ENCODE measurements around the gene MAN2B1. TPM values are rescaled to one million over a fixed set of nuclear protein-coding genes. Genes with fewer than 3 reads are reported as not detected.

The MAN2B1 gene
- total and polyA plus RNA-seq, 2 experiments from 2014 or later: 40.6 to 56.5 TPM

DNA sequence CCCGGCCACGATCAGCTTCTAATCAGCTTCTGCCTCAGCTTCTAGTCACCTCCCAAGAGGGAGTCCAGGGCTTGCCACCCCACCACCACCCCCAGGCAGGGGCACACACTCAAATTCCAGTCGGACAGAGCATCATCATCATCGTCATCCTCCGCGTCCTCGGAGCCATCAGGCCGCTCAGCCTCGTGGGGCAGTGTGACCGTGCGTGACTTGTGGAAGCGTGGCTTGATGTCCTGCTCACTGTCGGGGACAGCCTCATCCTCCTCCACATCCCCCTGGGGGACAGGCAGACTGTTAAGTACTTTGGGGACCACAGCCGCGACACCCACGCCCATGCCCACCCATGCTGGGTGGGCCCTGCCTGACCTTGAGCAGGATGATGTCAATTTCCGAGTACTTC lies 44.6 kb upstream of the MAN2B1 start:
- Histone ChIP-seq H3K27ac (no peak overlapping the region), H3K9ac (no peak overlapping the region), H3K36me3 (ENCODE audit: low read depth) (peaks cover 67% of the 10 kb centered on the region), H4K20me1 (ENCODE audit: insufficient read depth) (no peaks in the 10 kb centered on the region), H3K4me1 (ENCODE audit: insufficient read depth) (no peaks in the 10 kb centered on the region), H2AFZ (no peak overlapping the region), H3K9me2 (ENCODE audit: insufficient read depth) (no peaks in the 10 kb centered on the region), H3K27me3 (replicated peaks; ENCODE audit: insufficient read depth) (no peaks in the 10 kb centered on the region), H3K4me3 (no peak overlapping the region), H3K9me3 (ENCODE audit: low read depth) (no peaks in the 10 kb centered on the region), H3F3A (ENCODE audit: insufficient read depth) (no peaks in the 10 kb centered on the region), H3K79me2 (ENCODE audit: insufficient read depth) (peaks cover 63% of the 10 kb centered on the region), H3K4me2 (ENCODE audit: unreplicated experiment) (no peak overlapping the region)
- 86 to 89% methylated on average over 17 of the region's 17 CpGs for WGBS, 2 experiments (ENCODE audit: low coverage in 1 of 2, low lambda C conversion rate in 2 of 2, missing lambda C conversion rate in 2 of 2)
- TF ChIP-seq EZH2 (IDR thresholded peaks at IDR 0.05; ENCODE audit: insufficient read depth, poor library complexity, severe bottlenecking): no peak
- no peak for TF ChIP-seq EZH2phosphoT487 (IDR thresholded peaks at IDR 0.05; ENCODE audit: insufficient read depth, low read depth)
- no peak for DNase-seq
- in situ Hi-C loops (cut with MboI): no loop called here

GRCh38 chr19:12708641-12709040 lies 42.1 kb upstream of the MAN2B1 start:
- Histone ChIP-seq H3K9me3 (ENCODE audit: low read depth) (no peaks in the 10 kb centered on the region), H3K27me3 (replicated peaks; ENCODE audit: insufficient read depth) (no peaks in the 10 kb centered on the region), H3K79me2 (ENCODE audit: insufficient read depth) (peaks cover 38% of the 10 kb centered on the region), H3K27ac (no peak overlapping the region), H4K20me1 (ENCODE audit: insufficient read depth) (no peaks in the 10 kb centered on the region), H3K4me2 (ENCODE audit: unreplicated experiment) (no peak overlapping the region), H3F3A (ENCODE audit: insufficient read depth) (no peaks in the 10 kb centered on the region), H3K9me2 (ENCODE audit: insufficient read depth) (no peaks in the 10 kb centered on the region), H3K9ac (no peak overlapping the region), H3K36me3 (ENCODE audit: low read depth) (peaks cover 60% of the 10 kb centered on the region), H3K4me3 (no peak overlapping the region), H2AFZ (no peak overlapping the region), H3K4me1 (ENCODE audit: insufficient read depth) (no peaks in the 10 kb centered on the region)
- no peak for TF ChIP-seq EZH2 (IDR thresholded peaks at IDR 0.05; ENCODE audit: insufficient read depth, poor library complexity, severe bottlenecking)
- TF ChIP-seq EZH2phosphoT487 (IDR thresholded peaks at IDR 0.05; ENCODE audit: insufficient read depth, low read depth): no peak
- DNase-seq: no peak
- 87 to 91% methylated on average over 8 of the region's 8 CpGs for WGBS, 2 experiments (ENCODE audit: low coverage in 1 of 2, low lambda C conversion rate in 2 of 2, missing lambda C conversion rate in 2 of 2)
- in situ Hi-C loops (cut with MboI): no loop called here

DNA sequence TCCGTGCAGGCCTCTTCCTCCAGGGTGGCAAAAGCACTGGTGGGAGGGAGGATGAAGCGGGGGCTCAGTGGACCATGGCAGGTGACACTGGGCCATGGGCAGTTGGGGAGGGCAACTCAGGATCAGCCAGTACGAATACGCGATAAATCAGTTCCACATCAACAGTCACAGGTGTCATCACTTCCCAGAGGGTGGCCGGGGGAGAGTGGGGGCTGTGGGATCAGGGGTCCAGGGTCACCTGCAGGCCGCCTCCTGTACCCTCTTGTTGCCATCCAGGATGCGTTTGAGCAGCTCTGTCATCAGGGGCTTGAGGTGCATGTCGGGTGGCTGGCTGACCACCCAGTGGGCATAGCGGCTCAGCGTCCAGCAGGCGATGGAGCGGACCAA lies 39.8 kb upstream of the MAN2B1 start:
- Histone ChIP-seq H3K9me3 (ENCODE audit: low read depth) (no peaks in the 10 kb centered on the region), H3K9me2 (ENCODE audit: insufficient read depth) (no peaks in the 10 kb centered on the region), H3K27ac (no peak overlapping the region), H3K9ac (no peak overlapping the region), H3K27me3 (replicated peaks; ENCODE audit: insufficient read depth) (no peaks in the 10 kb centered on the region), H3K4me3 (no peak overlapping the region), H4K20me1 (ENCODE audit: insufficient read depth) (no peaks in the 10 kb centered on the region), H3K36me3 (ENCODE audit: low read depth) (peaks cover 61% of the 10 kb centered on the region), H3K4me2 (ENCODE audit: unreplicated experiment) (no peak overlapping the region), H3K4me1 (ENCODE audit: insufficient read depth) (no peaks in the 10 kb centered on the region), H3K79me2 (ENCODE audit: insufficient read depth) (peaks cover 21% of the 10 kb centered on the region), H2AFZ (no peak overlapping the region), H3F3A (ENCODE audit: insufficient read depth) (no peaks in the 10 kb centered on the region)
- in situ Hi-C loops (cut with MboI): no loop called here
- no peak for DNase-seq
- no peak for TF ChIP-seq EZH2phosphoT487 (IDR thresholded peaks at IDR 0.05; ENCODE audit: insufficient read depth, low read depth)
- 93% methylated on average over 13 of the region's 13 CpGs for WGBS, 2 experiments (ENCODE audit: low coverage in 1 of 2, low lambda C conversion rate in 2 of 2, missing lambda C conversion rate in 2 of 2)

GRCh38 chr19:12705654-12706331 lies 39.3 kb upstream of the MAN2B1 start:
- peaks cover 58% of the 10 kb centered on the region for H3K36me3 ChIP-seq (ENCODE audit: low read depth)
- no peaks in the 10 kb centered on the region for H3K27me3 ChIP-seq (replicated peaks; ENCODE audit: insufficient read depth)
- DNase-seq: no peak
- in situ Hi-C loops (cut with MboI): no loop called here
- no peak for TF ChIP-seq EZH2 (IDR thresholded peaks at IDR 0.05; ENCODE audit: insufficient read depth, poor library complexity, severe bottlenecking)
- TF ChIP-seq EZH2phosphoT487 (IDR thresholded peaks at IDR 0.05; ENCODE audit: insufficient read depth, low read depth): no peak
- H4K20me1 ChIP-seq (ENCODE audit: insufficient read depth): no peaks in the 10 kb centered on the region
- peaks cover 18% of the 10 kb centered on the region; the same call in 1 of the 2 replicates for H3K79me2 ChIP-seq (ENCODE audit: insufficient read depth)
- H3K4me1 ChIP-seq (ENCODE audit: insufficient read depth): no peaks in the 10 kb centered on the region
- no peaks in the 10 kb centered on the region for H3K9me2 ChIP-seq (ENCODE audit: insufficient read depth)
- 88 to 92% methylated on average over 19 to 29 of the region's 29 CpGs for WGBS, 2 experiments (ENCODE audit: low coverage in 1 of 2, low lambda C conversion rate in 2 of 2, missing lambda C conversion rate in 2 of 2)
- no peak overlapping the region for H3K4me3 ChIP-seq
- no peak overlapping the region for H3K9ac ChIP-seq
- no peaks in the 10 kb centered on the region for H3K9me3 ChIP-seq (ENCODE audit: low read depth)
- H3K4me2 ChIP-seq (ENCODE audit: unreplicated experiment): no peak overlapping the region
- H2AFZ ChIP-seq: no peak overlapping the region
- no peaks in the 10 kb centered on the region for H3F3A ChIP-seq (ENCODE audit: insufficient read depth)
- H3K27ac ChIP-seq: no peak overlapping the region

Measured in GM23248 (cell line).